ENCODE results near the gene C12orf43. TPM values are rescaled to one million over a fixed set of nuclear protein-coding genes. Genes with fewer than 3 reads are reported as not detected.

The C12orf43 gene
- total and polyA plus RNA-seq, 9 donors, result 10.6 to 22.9 (median 16.4) TPM

GRCh38 chr12:120960657-120961056 lies 55.6 kb downstream of the C12orf43 start:
- H3K4me1 ChIP-seq (ENCODE audit: insufficient read depth), result no peaks in the 10 kb centered on the region
- no peak for TF ChIP-seq EP300 (IDR thresholded peaks at IDR 0.05)
- TF ChIP-seq POLR2A (IDR thresholded peaks at IDR 0.05), result no peak
- H3K27ac ChIP-seq, result no peak overlapping the region
- WGBS, 3 donors, result 72 to 80% (median 79%) methylated on average over 7 of the region's 7 CpGs
- intact Hi-C loops (cut with DNase I), result loop anchor here in 2 of 4 donors (10.0 kb wide), 2 partner anchors 316 to 376 kb away; partner anchors contain the start of genes CABP1 (in 1 of the 2) and POP5 (in 1 of the 2)
- no peaks in the 10 kb centered on the region for H3K36me3 ChIP-seq
- no peaks in the 10 kb centered on the region for H3K9me3 ChIP-seq
- H3K27me3 ChIP-seq, result no peaks in the 10 kb centered on the region
- DNase-seq, result no peak
- H3K4me3 ChIP-seq, result no peak overlapping the region

GRCh38 chr12:120959111-120959878 lies 57.0 kb downstream of the C12orf43 start:
- intact Hi-C loops (cut with DNase I), result no loop called here
- no peak for DNase-seq
- Histone ChIP-seq H3K27ac (no peak overlapping the region), H3K27me3 (no peaks in the 10 kb centered on the region), H3K4me3 (no peak overlapping the region), H3K9me3 (no peaks in the 10 kb centered on the region), H3K36me3 (no peaks in the 10 kb centered on the region), H3K4me1 (ENCODE audit: insufficient read depth) (no peaks in the 10 kb centered on the region)
- WGBS, 3 donors, result 73 to 76% (median 74%) methylated on average over 13 of the region's 13 CpGs
- no peak for TF ChIP-seq CTCF (IDR thresholded peaks at IDR 0.05)
- TF ChIP-seq POLR2A (IDR thresholded peaks at IDR 0.05), result no peak
- TF ChIP-seq EP300 (IDR thresholded peaks at IDR 0.05), result no peak

DNA sequence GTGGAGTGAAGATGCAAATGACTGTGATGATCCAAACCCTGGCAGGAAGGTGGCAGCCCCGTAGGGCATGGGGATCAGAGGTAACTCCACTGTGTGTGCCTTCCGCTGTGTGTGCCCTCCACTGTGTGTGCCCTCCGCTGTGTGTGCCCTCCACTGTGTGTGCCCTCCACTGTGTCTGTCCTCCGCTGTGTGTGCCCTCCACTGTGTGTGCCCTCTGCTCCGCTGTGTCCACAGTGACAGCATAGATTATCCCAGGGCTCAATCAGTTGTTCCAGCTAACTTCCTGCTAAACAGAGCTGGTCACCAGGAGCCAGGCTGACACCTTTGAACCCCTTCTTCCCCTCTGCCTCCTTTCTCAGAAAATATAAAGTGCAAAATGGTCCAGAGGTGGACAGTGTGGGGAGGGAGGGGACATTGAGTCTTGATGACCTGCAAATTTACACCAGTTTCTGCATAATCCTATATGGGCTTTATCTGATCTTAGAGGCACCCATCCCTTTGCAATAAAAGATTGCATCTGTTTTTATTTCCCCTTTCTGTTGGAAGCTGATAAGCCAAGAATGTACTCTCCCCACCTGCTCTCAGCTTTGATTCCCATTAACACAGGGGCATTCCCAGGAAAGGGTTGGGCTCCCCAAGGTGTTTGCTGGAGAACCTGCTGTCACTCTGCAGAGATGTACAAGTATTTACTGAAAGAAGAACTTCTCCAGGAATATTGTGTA lies 59.5 kb downstream of the C12orf43 start:
- Histone ChIP-seq H3K27ac (no peak overlapping the region), H3K4me3 (no peak overlapping the region), H3K9me3 (no peaks in the 10 kb centered on the region), H3K27me3 (no peaks in the 10 kb centered on the region), H3K36me3 (no peaks in the 10 kb centered on the region), H3K4me1 (ENCODE audit: insufficient read depth) (no peaks in the 10 kb centered on the region)
- WGBS, 3 donors, result 71 to 89% (median 85%) methylated on average over 5 of the region's 5 CpGs
- DNase-seq, result no peak
- intact Hi-C loops (cut with DNase I), result no loop called here
- TF ChIP-seq CTCF (IDR thresholded peaks at IDR 0.05), result no peak
- no peak for TF ChIP-seq EP300 (IDR thresholded peaks at IDR 0.05)
- TF ChIP-seq POLR2A (IDR thresholded peaks at IDR 0.05), result no peak

- Histone ChIP-seq H3K4me1 (ENCODE audit: insufficient read depth) (no peaks in the 10 kb centered on the region), H3K36me3 (no peaks in the 10 kb centered on the region), H3K27me3 (no peaks in the 10 kb centered on the region), H3K4me3 (no peak overlapping the region), H3K27ac (no peak overlapping the region), H3K9me3 (no peaks in the 10 kb centered on the region)
- intact Hi-C loops (cut with DNase I), result no loop called here
- TF ChIP-seq POLR2A (IDR thresholded peaks at IDR 0.05) (no peak), CTCF (IDR thresholded peaks at IDR 0.05) (no peak), EP300 (IDR thresholded peaks at IDR 0.05) (no peak)
- 77 to 81% (median 78%) methylated on average over 4 of the region's 4 CpGs for WGBS, 3 donors
- no peak for DNase-seq
Measured at GRCh38 chr12:120955232-120955631, 61.1 kb downstream of the C12orf43 start.

DNA sequence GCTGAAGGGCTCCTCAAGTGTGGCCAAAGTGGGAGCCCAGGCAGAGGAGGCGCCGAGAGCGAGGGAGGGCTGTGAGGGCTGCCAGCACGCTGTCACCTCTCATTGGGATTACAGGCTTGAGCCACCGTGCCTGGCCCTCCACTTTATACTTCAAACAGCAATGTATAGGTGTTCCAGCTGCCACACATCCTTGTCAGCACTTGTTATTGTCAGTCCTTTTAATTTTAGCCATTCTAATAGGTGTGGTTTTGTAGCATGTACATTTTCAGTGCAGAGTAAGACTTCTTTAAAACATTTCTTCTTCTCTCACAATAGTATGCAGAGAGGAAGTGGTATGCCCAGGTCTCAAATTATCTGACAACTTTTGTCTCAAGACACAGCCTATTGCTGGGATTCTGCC lies 65.5 kb downstream of the C12orf43 start:
- DNase-seq, result no peak
- intact Hi-C loops (cut with DNase I), result no loop called here
- TF ChIP-seq POLR2A (IDR thresholded peaks at IDR 0.05), result no peak
- no peak for TF ChIP-seq CTCF (IDR thresholded peaks at IDR 0.05)
- TF ChIP-seq EP300 (IDR thresholded peaks at IDR 0.05), result no peak
- no peaks in the 10 kb centered on the region for H3K9me3 ChIP-seq
- H3K27ac ChIP-seq, result no peak overlapping the region
- 93 to 99% (median 93%) methylated on average over 5 of the region's 5 CpGs for WGBS, 3 donors
- H3K36me3 ChIP-seq, result no peaks in the 10 kb centered on the region
- no peak overlapping the region for H3K4me3 ChIP-seq
- no peaks in the 10 kb centered on the region for H3K4me1 ChIP-seq (ENCODE audit: insufficient read depth)
- no peaks in the 10 kb centered on the region for H3K27me3 ChIP-seq
